H1 (cell line): Measurements from ENCODE around the gene ME3. TPM values are rescaled to one million over a fixed set of nuclear protein-coding genes. Genes with fewer than 3 reads are reported as not detected.

Experiments used
- CTCF ChIA-PET: fragments of 300-600 bp; sonication (Branson Sonifier 250); formaldehyde crosslinking; loops from one replicate; lab custom pipeline; 2021; ENCODE audit not compliant: partially characterized antibody; lab: Charles Lee
- POLR2A ChIA-PET: fragments of 300-600 bp; sonication (Branson Sonifier 250); formaldehyde crosslinking; loops from one replicate; lab custom pipeline; 2021; ENCODE audit warnings: inconsistent platforms; ENCODE audit not compliant: partially characterized antibody; lab: Charles Lee
- DNase-seq, 2 experiments: peaks; one replicate each; pipeline versions ENCODE4 v3.0.0 to v3.0.0-alpha.2; 2010 to 2022; ENCODE audit warnings: low spot score in 2 of 2, low read depth in 1 of 2, mixed read lengths in 1 of 2
- FAIRE-seq: peaks from 2 replicates; lab custom pipeline; 2011; peaks lifted over from hg19 to GRCh38; lab: Jason Lieb, UNC
- H2AFZ ChIP-seq: 2 replicates; pipeline ENCODE4 v1.8.1; 2012; ENCODE audit warnings: low read length, inconsistent platforms
- H2AK5ac ChIP-seq: 2 replicates; pipeline ENCODE4 v1.6.1; 2013; ENCODE audit warnings: low read depth, low read length
- H2BK120ac ChIP-seq: replicated peaks from 2 replicates; pipeline ENCODE3; 2013; ENCODE audit warnings: low read depth, low read length, inconsistent platforms
- H2BK12ac ChIP-seq: 2 replicates; pipeline ENCODE4 v1.6.1; 2013; ENCODE audit warnings: low read depth, low read length
- H2BK15ac ChIP-seq: 2 replicates; pipeline ENCODE4 v1.6.1; 2013; ENCODE audit warnings: low read length
- H2BK20ac ChIP-seq: 2 replicates; pipeline ENCODE4 v1.6.1; 2013; ENCODE audit warnings: low read length
- H2BK5ac ChIP-seq: 2 replicates; pipeline ENCODE4 v1.6.1; 2013; ENCODE audit warnings: low read depth, low read length
- H3K14ac ChIP-seq: 2 replicates; pipeline ENCODE4 v1.6.1; 2013; ENCODE audit warnings: inconsistent platforms; ENCODE audit not compliant: insufficient read length
- H3K18ac ChIP-seq: 2 replicates; pipeline ENCODE4 v1.6.1; 2013; ENCODE audit warnings: low read length; ENCODE audit errors: extremely low read depth
- H3K23ac ChIP-seq: 2 replicates; pipeline ENCODE4 v1.6.1; 2013; ENCODE audit warnings: inconsistent platforms; ENCODE audit not compliant: insufficient read length
- H3K23me2 ChIP-seq: 2 replicates; pipeline ENCODE4 v1.6.1; 2013; ENCODE audit warnings: low read depth, low read length
- H3K27ac ChIP-seq: 2 replicates; pipeline ENCODE4 v1.6.1; 2011; ENCODE audit warnings: low read depth, low read length, inconsistent platforms
- H3K27me3 ChIP-seq, 4 experiments: replicated peaks in 1 of 4; 1 replicate in 1 of 4; 2 replicates in 3 of 4; pipeline versions ENCODE4 v1.6.1 to v1.8.1; 2011 to 2013; ENCODE audit warnings: low read length in 3 of 4, mild to moderate bottlenecking in 3 of 4, inconsistent platforms in 2 of 4, mixed read lengths in 2 of 4, moderate library complexity in 1 of 4; ENCODE audit not compliant: control insufficient read depth in 3 of 4, insufficient read depth in 3 of 4; ENCODE audit errors: extremely low read depth in 1 of 4
- H3K36me3 ChIP-seq, 4 experiments: 2 replicates each; pipeline versions ENCODE4 v1.6.1 to v1.8.1; 2011 to 2013; ENCODE audit warnings: mild to moderate bottlenecking in 4 of 4, low read length in 3 of 4, moderate library complexity in 2 of 4, control low read depth in 1 of 4, inconsistent platforms in 1 of 4; ENCODE audit not compliant: insufficient read depth in 4 of 4, control insufficient read depth in 2 of 4
- H3K4ac ChIP-seq: replicated peaks from 2 replicates; pipeline ENCODE3; 2013; ENCODE audit warnings: low read length, low read depth, mixed read lengths, inconsistent platforms; ENCODE audit not compliant: insufficient read length
- H3K4me1 ChIP-seq, 4 experiments: replicated peaks in 1 of 4; 1 replicate in 1 of 4; 2 replicates in 3 of 4; pipeline versions ENCODE4 v1.6.1 to v1.8.1; 2011 to 2013; ENCODE audit warnings: low read length in 3 of 4, inconsistent platforms in 2 of 4, mixed read lengths in 1 of 4; ENCODE audit not compliant: insufficient read depth in 4 of 4, control insufficient read depth in 3 of 4
- H3K4me2 ChIP-seq, 2 experiments: 2 replicates each; pipeline versions ENCODE4 v1.6.1 to v1.8.1; 2011 to 2013; ENCODE audit warnings: low read depth in 2 of 2, low read length in 2 of 2, control low read depth in 1 of 2, inconsistent platforms in 1 of 2, mild to moderate bottlenecking in 1 of 2; ENCODE audit not compliant: insufficient read depth in 1 of 2
- H3K4me3 ChIP-seq, 4 experiments: fragments of 200-600, 300-600 bp in 1 of 4; sonication (generic), shearing (Covaris generic), sonication (Bioruptor Twin) in 1 of 4; 2 replicates each; pipeline versions ENCODE4 v1.5.1 to v1.8.1; 2011 to 2016; ENCODE audit warnings: low read length in 4 of 4, low read depth in 3 of 4, control low read depth in 2 of 4, inconsistent platforms in 2 of 4, mild to moderate bottlenecking in 2 of 4, mixed read lengths in 1 of 4, moderate library complexity in 1 of 4; ENCODE audit not compliant: insufficient read depth in 2 of 4; ENCODE audit errors: extremely low read depth in 1 of 4
- H3K56ac ChIP-seq: replicated peaks from 2 replicates; pipeline ENCODE3; 2013; ENCODE audit warnings: low read depth, mild to moderate bottlenecking, mixed read lengths, low read length, inconsistent platforms; ENCODE audit not compliant: insufficient read length
- H3K79me1 ChIP-seq: 2 replicates; pipeline ENCODE4 v1.6.1; 2013; ENCODE audit warnings: low read depth, low read length, control low read depth
- H3K79me2 ChIP-seq, 2 experiments: 2 replicates each; pipeline versions ENCODE4 v1.6.1 to v1.8.1; 2012 to 2013; ENCODE audit warnings: low read length in 2 of 2, mild to moderate bottlenecking in 2 of 2, inconsistent platforms in 1 of 2; ENCODE audit not compliant: insufficient read depth in 2 of 2, control insufficient read depth in 1 of 2
- H3K9ac ChIP-seq, 4 experiments: replicated peaks in 1 of 4; 1 replicate in 1 of 4; 2 replicates in 3 of 4; pipeline versions ENCODE4 v1.6.1 to v1.8.1; 2011 to 2013; ENCODE audit warnings: low read depth in 3 of 4, low read length in 3 of 4, control low read depth in 2 of 4, mild to moderate bottlenecking in 2 of 4, moderate library complexity in 2 of 4, inconsistent platforms in 1 of 4; ENCODE audit errors: extremely low read depth in 1 of 4
- H3K9me3 ChIP-seq, 2 experiments: 2 replicates each; pipeline versions ENCODE4 v1.6.1 to v1.8.1; 2012 to 2013; ENCODE audit warnings: mild to moderate bottlenecking in 2 of 2, moderate library complexity in 2 of 2, control low read depth in 1 of 2, inconsistent platforms in 1 of 2, low read depth in 1 of 2, low read length in 1 of 2, mixed read lengths in 1 of 2; ENCODE audit not compliant: insufficient read depth in 2 of 2
- H4K20me1 ChIP-seq, 2 experiments: replicated peaks in 1 of 2; 2 replicates each; pipeline versions ENCODE3 to v1.8.1; 2011 to 2013; ENCODE audit warnings: inconsistent platforms in 2 of 2, low read length in 2 of 2, mild to moderate bottlenecking in 1 of 2; ENCODE audit not compliant: insufficient read depth in 2 of 2, control insufficient read depth in 1 of 2
- H4K5ac ChIP-seq: 2 replicates; pipeline ENCODE4 v1.6.1; 2013; ENCODE audit warnings: low read length, low read depth, mixed read lengths, inconsistent platforms; ENCODE audit not compliant: insufficient read length
- H4K8ac ChIP-seq: 2 replicates; pipeline ENCODE4 v1.8.0; 2013; ENCODE audit warnings: mild to moderate bottlenecking, moderate library complexity, low read length, inconsistent platforms; ENCODE audit not compliant: insufficient read depth; ENCODE audit errors: extremely low read depth
- H4K91ac ChIP-seq: replicated peaks from 2 replicates; pipeline ENCODE3; 2013; ENCODE audit warnings: low read length, mixed read lengths, inconsistent platforms; ENCODE audit not compliant: insufficient read length
- E2F6 ChIP-seq: IDR thresholded peaks from 2 replicates; pipeline ENCODE4 v1.6.1; 2012; ENCODE audit warnings: inconsistent platforms
- GABPA ChIP-seq: IDR thresholded peaks from 2 replicates; pipeline ENCODE4 v1.6.1; 2011; ENCODE audit warnings: mild to moderate bottlenecking, low read length, moderate library complexity, borderline replicate concordance; ENCODE audit not compliant: insufficient read depth
- NANOG ChIP-seq: IDR thresholded peaks from 2 replicates; pipeline ENCODE4 v1.6.1; 2011; ENCODE audit warnings: low read length, low read depth, mild to moderate bottlenecking, inconsistent platforms; ENCODE audit not compliant: insufficient read depth, poor library complexity, severe bottlenecking
- SRF ChIP-seq: IDR thresholded peaks from 2 replicates; pipeline ENCODE4 v1.6.1; 2011; ENCODE audit warnings: mild to moderate bottlenecking, low read depth, low read length, moderate library complexity
- WGBS, 2 experiments: shearing (Covaris generic) in 1 of 2; methylation state at CpG; one replicate each; pipeline versions ENCODE4 v1.1.6 to v1.1.7; 2013 to 2015; ENCODE audit warnings: low lambda C conversion rate in 2 of 2, mixed read lengths in 2 of 2, inconsistent platforms in 1 of 2, low coverage in 1 of 2, missing lambda C conversion rate in 1 of 2; ENCODE audit not compliant: insufficient replicate concordance in 2 of 2, insufficient coverage in 1 of 2, insufficient read length in 1 of 2; ENCODE audit errors: extremely low coverage in 1 of 2, missing lambda C conversion rate in 1 of 2; 5-methylcytosine and 5-hydroxymethylcytosine counted together
- polyA plus RNA-seq, 7 experiments: library from polyadenylated mRNA; depleted of rRNA in 3 of 7; stranded (reverse) in 5 of 7; unstranded in 2 of 7; fragments of >200 nt in 5 of 7; fragments of 200-250 nt in 2 of 7; gene quantifications; 1 replicate in 5 of 7; 2 replicates in 1 of 7; 4 replicates in 1 of 7; pipeline versions ENCODE4 v1.2.1 to v1.2.3, GENCODE V29; 2011 to 2013; ENCODE audit warnings: missing spikeins in 2 of 7, mixed read lengths in 2 of 7
- total RNA-seq: library from RNA; stranded (reverse); fragmentation: NEBNext Ultra II Directional; extraction: Animal tissue kit (Norgen Biotek cat#: 25700); gene quantifications from 2 replicates; pipeline ENCODE4 v1.2.1, GENCODE V29; 2021

The ME3 gene
- total and polyA plus RNA-seq, 2 of the 8 experiments (the other 6 are each of a cell fraction or from before 2014, with no cell fraction given), result 1.5 to 2.8 TPM

GRCh38 chr11:86565801-86566312 lies 106.6 kb downstream of the ME3 start:
- WGBS, 2 experiments, result 88% methylated on average over 2 of the region's 2 CpGs; no CpG with 5 or more reads in 1 of the 2 experiments
- Histone ChIP-seq H3K79me1 (no peaks in the 10 kb centered on the region), H4K20me1 (no peaks in the 10 kb centered on the region), H3K4me2 (no peak overlapping the region), H3K4ac (no peak overlapping the region), H3K79me2 (no peaks in the 10 kb centered on the region), H2AFZ (no peak overlapping the region), H2BK12ac (no peak overlapping the region), H3K23me2 (no peaks in the 10 kb centered on the region), H2BK20ac (no peak overlapping the region), H2AK5ac (no peak overlapping the region), H2BK5ac (no peak overlapping the region), H3K36me3 (no peaks in the 10 kb centered on the region), H3K4me3 (no peak overlapping the region), H2BK15ac (no peak overlapping the region), H3K27ac (no peak overlapping the region), H3K27me3 (no peaks in the 10 kb centered on the region), H4K8ac (no peak overlapping the region), H3K18ac (no peak overlapping the region), H4K5ac (no peak overlapping the region), H3K56ac (no peak overlapping the region), H2BK120ac (no peak overlapping the region), H3K4me1 (no peaks in the 10 kb centered on the region; a peak in 1 of 7 replicates), H3K9ac (no peak overlapping the region), H3K14ac (no peak overlapping the region), H4K91ac (no peak overlapping the region), H3K23ac (no peak overlapping the region), H3K9me3 (no peaks in the 10 kb centered on the region; a peak in 1 of 4 replicates)
- TF ChIP-seq GABPA (no peak), SRF (no peak), E2F6 (no peak), NANOG (no peak)
- POLR2A ChIA-PET, result no interaction called here
- CTCF ChIA-PET, result interaction anchor here (0.9 to 1.2 kb wide), 3 partner anchors 42 to 248 kb away, joined by 3 read pairs; no protein-coding TSS in a partner anchor
- no peak for DNase-seq
- FAIRE-seq, result no peak
